RWPE1 (cell line): Measurements from ENCODE around the gene CEP128.

Source experiments
- CTCF ChIA-PET: fragments of 350-600 bp; sonication (Branson Sonifier 250); formaldehyde crosslinking; extraction: SDS; loops from one replicate; lab custom pipeline; 2021; lab: Yijun Ruan, JAX
- POLR2A ChIA-PET: fragments of 400-600 bp; formaldehyde crosslinking; extraction: SDS; loops from one replicate; lab custom pipeline; 2020; ENCODE audit warnings: antibody characterized with exemption; ENCODE audit not compliant: low non-redundant PET; lab: Yijun Ruan, JAX
- DNase-seq: peaks from one replicate; pipeline ENCODE4 v3.0.0; 2012; ENCODE audit warnings: low spot score
- H3K27ac ChIP-seq: fragments of 450-650 bp; 2 replicates; pipeline ENCODE4 v1.5.1; 2017
- CTCF ChIP-seq: fragments of 450-650 bp; conservative IDR thresholded peaks from 2 replicates; pipeline ENCODE4 v1.5.1; 2017; ENCODE audit warnings: low read depth, mild to moderate bottlenecking

The CEP128 gene

GRCh38 chr14:80609055-80609454, 332.5 kb downstream of the CEP128 start:
- CTCF ChIA-PET: interaction anchor here (0.7 kb wide), 1 partner anchor 12 kb away, joined by 4 read pairs; no protein-coding TSS in a partner anchor
- no peak for DNase-seq
- no peak for TF ChIP-seq CTCF
- H3K27ac ChIP-seq: no peak overlapping the region
- POLR2A ChIA-PET: no interaction called here

DNA sequence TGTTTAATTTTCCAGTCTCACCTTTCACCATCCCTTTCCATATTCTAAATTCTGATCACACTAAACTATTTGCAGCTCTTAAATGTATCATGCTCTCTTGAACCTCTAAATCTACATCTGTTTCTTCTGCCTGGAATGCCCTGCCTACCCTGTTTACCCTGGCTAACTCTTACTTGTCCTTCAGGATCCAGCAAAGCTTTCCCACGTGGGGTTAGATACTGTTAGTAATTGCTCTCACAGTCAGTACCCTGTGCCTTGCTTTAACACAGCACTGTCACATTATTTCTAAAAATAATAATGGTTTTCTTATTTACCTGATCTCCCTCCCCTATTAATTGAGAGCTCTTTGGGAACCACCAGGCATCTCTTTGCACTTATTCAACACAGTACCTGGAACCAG, 333.0 kb downstream of the CEP128 start:
- no peak for TF ChIP-seq CTCF
- H3K27ac ChIP-seq: no peak overlapping the region
- CTCF ChIA-PET: interaction anchor here (0.7 to 1.3 kb wide), 2 partner anchors 13 to 22 kb away, joined by 4 to 9 read pairs; no protein-coding TSS in a partner anchor
- DNase-seq: no peak
- POLR2A ChIA-PET: no interaction called here

GRCh38 chr14:80607430-80608190, 333.9 kb downstream of the CEP128 start:
- TF ChIP-seq CTCF: no peak
- ChIA-PET POLR2A (no interaction called here), CTCF (interaction anchor here (1.3 kb wide), 1 partner anchor 21 kb away, joined by 9 read pairs; no protein-coding TSS in a partner anchor)
- DNase-seq: no peak
- no peak overlapping the region for H3K27ac ChIP-seq

GRCh38 chr14:80606347-80606772, 335.2 kb downstream of the CEP128 start:
- CTCF ChIA-PET: no interaction called here
- H3K27ac ChIP-seq: no peak overlapping the region
- DNase-seq: no peak
- no peak for TF ChIP-seq CTCF
- POLR2A ChIA-PET: no interaction called here

DNA sequence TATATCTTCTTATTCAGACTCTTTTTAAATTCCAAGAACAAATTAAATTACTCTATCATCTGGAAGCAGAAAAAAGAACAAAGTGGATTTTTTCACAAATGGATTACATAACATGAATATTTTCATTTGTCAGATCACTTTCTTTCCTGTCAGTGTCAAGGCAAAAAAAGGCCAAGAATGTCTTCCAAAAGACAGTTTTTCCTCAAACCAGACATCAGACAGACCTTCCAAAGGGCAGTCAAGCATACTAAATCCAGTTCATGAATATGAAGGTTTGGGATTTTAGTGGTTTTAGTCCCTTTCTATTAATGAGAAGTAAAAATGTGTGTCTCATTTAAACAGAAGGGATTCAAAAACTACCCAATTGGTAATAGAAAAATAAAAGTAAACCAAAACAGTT, 336.0 kb downstream of the CEP128 start:
- TF ChIP-seq CTCF: no peak
- no peak for DNase-seq
- ChIA-PET POLR2A (no interaction called here), CTCF (no interaction called here)
- H3K27ac ChIP-seq: no peak overlapping the region

DNA sequence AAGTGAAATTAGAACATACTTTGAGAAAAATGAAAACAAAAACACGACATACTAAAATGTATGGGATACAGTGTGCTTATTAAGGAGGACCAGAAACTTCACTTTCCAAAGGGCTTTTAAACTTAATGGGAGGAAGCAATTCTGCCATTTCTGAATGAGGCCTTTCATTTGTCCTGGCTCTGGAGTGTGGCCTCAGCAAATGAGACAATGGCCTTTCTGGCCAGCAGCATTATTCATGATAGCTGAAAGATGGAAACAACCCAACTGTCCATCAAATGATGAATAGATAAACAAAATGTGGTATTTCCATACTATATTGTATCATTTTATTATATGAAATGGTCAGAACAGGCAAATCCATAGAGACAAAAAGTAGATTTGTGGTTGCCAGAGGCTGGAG, 338.6 kb downstream of the CEP128 start:
- CTCF ChIA-PET: no interaction called here
- no peak overlapping the region for H3K27ac ChIP-seq
- POLR2A ChIA-PET: no interaction called here
- TF ChIP-seq CTCF: no peak
- no peak for DNase-seq
